GM21619 (cell line): ENCODE results near the gene HSF2BP.
"Not testable (repeated sequence)": the region's sequence is repeated elsewhere in the genome, so short reads cannot be mapped to it uniquely, and the experiment has no call there.

Experiments
- ATAC-seq: cut with Tn5 transposase; IDR thresholded peaks from one replicate; pipeline ENCODE4 v1.9.1; 2021; ENCODE audit not compliant: unreplicated experiment

The HSF2BP gene

GRCh38 chr21:43622796-43623195 lies 36.5 kb downstream of the HSF2BP start:
- ATAC-seq, result no peak

GRCh38 chr21:43619856-43620255 lies 39.4 kb downstream of the HSF2BP start:
- ATAC-seq, result no peak

- no peak for ATAC-seq
These were observed 39.9 kb downstream of the HSF2BP start for GRCh38 chr21:43619344-43619743.

- ATAC-seq, result no peak
These were observed 40.3 kb downstream of the HSF2BP start for GRCh38 chr21:43618940-43619339.

- not testable (repeated sequence) for ATAC-seq
These were observed 42.4 kb downstream of the HSF2BP start for GRCh38 chr21:43616861-43617260.

- ATAC-seq, result no peak
These were observed 44.4 kb downstream of the HSF2BP start for GRCh38 chr21:43614839-43615238.

GRCh38 chr21:43613755-43614638 lies 45.3 kb downstream of the HSF2BP start:
- ATAC-seq, result no peak

GRCh38 chr21:43611598-43612369 lies 47.5 kb downstream of the HSF2BP start:
- no peak for ATAC-seq

- ATAC-seq, result no peak
These were observed 49.6 kb downstream of the HSF2BP start for GRCh38 chr21:43609501-43610340.

- no peak for ATAC-seq
These were observed 50.6 kb downstream of the HSF2BP start for GRCh38 chr21:43608664-43609063.

GRCh38 chr21:43608225-43608624 lies 51.1 kb downstream of the HSF2BP start:
- no peak for ATAC-seq

- no peak for ATAC-seq
These were observed 53.7 kb downstream of the HSF2BP start for GRCh38 chr21:43605320-43606215.

GRCh38 chr21:43604505-43605204 lies 54.6 kb downstream of the HSF2BP start:
- ATAC-seq, result no peak

- no peak for ATAC-seq
These were observed 55.4 kb downstream of the HSF2BP start for GRCh38 chr21:43603641-43604504.

GRCh38 chr21:43603233-43603626 lies 56.1 kb downstream of the HSF2BP start:
- no peak for ATAC-seq

GRCh38 chr21:43602266-43603232 lies 56.7 kb downstream of the HSF2BP start:
- ATAC-seq, result no peak

GRCh38 chr21:43600642-43601402 lies 58.5 kb downstream of the HSF2BP start:
- no peak for ATAC-seq
